H1 (cell line): ENCODE results near the gene DECR2. TPM values are rescaled to one million over a fixed set of nuclear protein-coding genes. Genes with fewer than 3 reads are reported as not detected.

Source experiments
- CTCF ChIA-PET: fragments of 300-600 bp; sonication (Branson Sonifier 250); formaldehyde crosslinking; loops from one replicate; lab custom pipeline; 2021; ENCODE audit not compliant: partially characterized antibody; lab: Charles Lee
- POLR2A ChIA-PET: fragments of 300-600 bp; sonication (Branson Sonifier 250); formaldehyde crosslinking; loops from one replicate; lab custom pipeline; 2021; ENCODE audit warnings: inconsistent platforms; ENCODE audit not compliant: partially characterized antibody; lab: Charles Lee
- DNase-seq, 2 experiments: peaks; one replicate each; pipeline versions ENCODE4 v3.0.0 to v3.0.0-alpha.2; 2010 to 2022; ENCODE audit warnings: low spot score in 2 of 2, low read depth in 1 of 2, mixed read lengths in 1 of 2
- FAIRE-seq: peaks from 2 replicates; lab custom pipeline; 2011; peaks lifted over from hg19 to GRCh38; lab: Jason Lieb, UNC
- H2AFZ ChIP-seq: 2 replicates; pipeline ENCODE4 v1.8.1; 2012; ENCODE audit warnings: low read length, inconsistent platforms
- H2AK5ac ChIP-seq: 2 replicates; pipeline ENCODE4 v1.6.1; 2013; ENCODE audit warnings: low read depth, low read length
- H2BK120ac ChIP-seq: replicated peaks from 2 replicates; pipeline ENCODE3; 2013; ENCODE audit warnings: low read depth, low read length, inconsistent platforms
- H2BK12ac ChIP-seq: 2 replicates; pipeline ENCODE4 v1.6.1; 2013; ENCODE audit warnings: low read depth, low read length
- H2BK15ac ChIP-seq: 2 replicates; pipeline ENCODE4 v1.6.1; 2013; ENCODE audit warnings: low read length
- H2BK20ac ChIP-seq: 2 replicates; pipeline ENCODE4 v1.6.1; 2013; ENCODE audit warnings: low read length
- H2BK5ac ChIP-seq: 2 replicates; pipeline ENCODE4 v1.6.1; 2013; ENCODE audit warnings: low read depth, low read length
- H3K14ac ChIP-seq: 2 replicates; pipeline ENCODE4 v1.6.1; 2013; ENCODE audit warnings: inconsistent platforms; ENCODE audit not compliant: insufficient read length
- H3K18ac ChIP-seq: 2 replicates; pipeline ENCODE4 v1.6.1; 2013; ENCODE audit warnings: low read length; ENCODE audit errors: extremely low read depth
- H3K23ac ChIP-seq: 2 replicates; pipeline ENCODE4 v1.6.1; 2013; ENCODE audit warnings: inconsistent platforms; ENCODE audit not compliant: insufficient read length
- H3K23me2 ChIP-seq: 2 replicates; pipeline ENCODE4 v1.6.1; 2013; ENCODE audit warnings: low read depth, low read length
- H3K27ac ChIP-seq: 2 replicates; pipeline ENCODE4 v1.6.1; 2011; ENCODE audit warnings: low read depth, low read length, inconsistent platforms
- H3K27me3 ChIP-seq, 4 experiments: replicated peaks in 1 of 4; 1 replicate in 1 of 4; 2 replicates in 3 of 4; pipeline versions ENCODE4 v1.6.1 to v1.8.1; 2011 to 2013; ENCODE audit warnings: low read length in 3 of 4, mild to moderate bottlenecking in 3 of 4, inconsistent platforms in 2 of 4, mixed read lengths in 2 of 4, moderate library complexity in 1 of 4; ENCODE audit not compliant: control insufficient read depth in 3 of 4, insufficient read depth in 3 of 4; ENCODE audit errors: extremely low read depth in 1 of 4
- H3K36me3 ChIP-seq, 4 experiments: 2 replicates each; pipeline versions ENCODE4 v1.6.1 to v1.8.1; 2011 to 2013; ENCODE audit warnings: mild to moderate bottlenecking in 4 of 4, low read length in 3 of 4, moderate library complexity in 2 of 4, control low read depth in 1 of 4, inconsistent platforms in 1 of 4; ENCODE audit not compliant: insufficient read depth in 4 of 4, control insufficient read depth in 2 of 4
- H3K4ac ChIP-seq: replicated peaks from 2 replicates; pipeline ENCODE3; 2013; ENCODE audit warnings: low read length, low read depth, mixed read lengths, inconsistent platforms; ENCODE audit not compliant: insufficient read length
- H3K4me1 ChIP-seq, 4 experiments: replicated peaks in 1 of 4; 1 replicate in 1 of 4; 2 replicates in 3 of 4; pipeline versions ENCODE4 v1.6.1 to v1.8.1; 2011 to 2013; ENCODE audit warnings: low read length in 3 of 4, inconsistent platforms in 2 of 4, mixed read lengths in 1 of 4; ENCODE audit not compliant: insufficient read depth in 4 of 4, control insufficient read depth in 3 of 4
- H3K4me2 ChIP-seq, 2 experiments: 2 replicates each; pipeline versions ENCODE4 v1.6.1 to v1.8.1; 2011 to 2013; ENCODE audit warnings: low read depth in 2 of 2, low read length in 2 of 2, control low read depth in 1 of 2, inconsistent platforms in 1 of 2, mild to moderate bottlenecking in 1 of 2; ENCODE audit not compliant: insufficient read depth in 1 of 2
- H3K4me3 ChIP-seq, 4 experiments: fragments of 200-600, 300-600 bp in 1 of 4; sonication (generic), shearing (Covaris generic), sonication (Bioruptor Twin) in 1 of 4; 2 replicates each; pipeline versions ENCODE4 v1.5.1 to v1.8.1; 2011 to 2016; ENCODE audit warnings: low read length in 4 of 4, low read depth in 3 of 4, control low read depth in 2 of 4, inconsistent platforms in 2 of 4, mild to moderate bottlenecking in 2 of 4, mixed read lengths in 1 of 4, moderate library complexity in 1 of 4; ENCODE audit not compliant: insufficient read depth in 2 of 4; ENCODE audit errors: extremely low read depth in 1 of 4
- H3K56ac ChIP-seq: replicated peaks from 2 replicates; pipeline ENCODE3; 2013; ENCODE audit warnings: low read depth, mild to moderate bottlenecking, mixed read lengths, low read length, inconsistent platforms; ENCODE audit not compliant: insufficient read length
- H3K79me1 ChIP-seq: 2 replicates; pipeline ENCODE4 v1.6.1; 2013; ENCODE audit warnings: low read depth, low read length, control low read depth
- H3K79me2 ChIP-seq, 2 experiments: 2 replicates each; pipeline versions ENCODE4 v1.6.1 to v1.8.1; 2012 to 2013; ENCODE audit warnings: low read length in 2 of 2, mild to moderate bottlenecking in 2 of 2, inconsistent platforms in 1 of 2; ENCODE audit not compliant: insufficient read depth in 2 of 2, control insufficient read depth in 1 of 2
- H3K9ac ChIP-seq, 4 experiments: replicated peaks in 1 of 4; 1 replicate in 1 of 4; 2 replicates in 3 of 4; pipeline versions ENCODE4 v1.6.1 to v1.8.1; 2011 to 2013; ENCODE audit warnings: low read depth in 3 of 4, low read length in 3 of 4, control low read depth in 2 of 4, mild to moderate bottlenecking in 2 of 4, moderate library complexity in 2 of 4, inconsistent platforms in 1 of 4; ENCODE audit errors: extremely low read depth in 1 of 4
- H3K9me3 ChIP-seq, 2 experiments: 2 replicates each; pipeline versions ENCODE4 v1.6.1 to v1.8.1; 2012 to 2013; ENCODE audit warnings: mild to moderate bottlenecking in 2 of 2, moderate library complexity in 2 of 2, control low read depth in 1 of 2, inconsistent platforms in 1 of 2, low read depth in 1 of 2, low read length in 1 of 2, mixed read lengths in 1 of 2; ENCODE audit not compliant: insufficient read depth in 2 of 2
- H4K20me1 ChIP-seq, 2 experiments: replicated peaks in 1 of 2; 2 replicates each; pipeline versions ENCODE3 to v1.8.1; 2011 to 2013; ENCODE audit warnings: inconsistent platforms in 2 of 2, low read length in 2 of 2, mild to moderate bottlenecking in 1 of 2; ENCODE audit not compliant: insufficient read depth in 2 of 2, control insufficient read depth in 1 of 2
- H4K5ac ChIP-seq: 2 replicates; pipeline ENCODE4 v1.6.1; 2013; ENCODE audit warnings: low read length, low read depth, mixed read lengths, inconsistent platforms; ENCODE audit not compliant: insufficient read length
- H4K8ac ChIP-seq: 2 replicates; pipeline ENCODE4 v1.8.0; 2013; ENCODE audit warnings: mild to moderate bottlenecking, moderate library complexity, low read length, inconsistent platforms; ENCODE audit not compliant: insufficient read depth; ENCODE audit errors: extremely low read depth
- H4K91ac ChIP-seq: replicated peaks from 2 replicates; pipeline ENCODE3; 2013; ENCODE audit warnings: low read length, mixed read lengths, inconsistent platforms; ENCODE audit not compliant: insufficient read length
- BACH1 ChIP-seq: IDR thresholded peaks from 2 replicates; pipeline ENCODE4 v1.6.1; 2012; ENCODE audit warnings: low read length, improper control_type of control experiment
- EGR1 ChIP-seq: IDR thresholded peaks from 2 replicates; pipeline ENCODE4 v1.6.1; 2011; ENCODE audit warnings: low read depth, low read length, borderline replicate concordance
- KDM1A ChIP-seq: fragments of 200-600, 300-600 bp; sonication (generic); IDR thresholded peaks from 2 replicates; pipeline ENCODE4 v1.7.1; 2016; ENCODE audit warnings: mild to moderate bottlenecking, low read length, borderline replicate concordance
- KDM4A ChIP-seq: IDR thresholded peaks from one replicate; pipeline ENCODE4 v1.7.1; 2012; ENCODE audit warnings: low read depth, mild to moderate bottlenecking, moderate library complexity, low read length, inconsistent platforms; ENCODE audit not compliant: severe bottlenecking
- SIX5 ChIP-seq: IDR thresholded peaks from 2 replicates; pipeline ENCODE4 v1.6.1; 2011; ENCODE audit warnings: mild to moderate bottlenecking, low read depth, low read length
- SP1 ChIP-seq: IDR thresholded peaks from 2 replicates; pipeline ENCODE4 v1.6.1; 2011; ENCODE audit warnings: low read depth, low read length
- WGBS, 2 experiments: shearing (Covaris generic) in 1 of 2; methylation state at CpG; one replicate each; pipeline versions ENCODE4 v1.1.6 to v1.1.7; 2013 to 2015; ENCODE audit warnings: low lambda C conversion rate in 2 of 2, mixed read lengths in 2 of 2, inconsistent platforms in 1 of 2, low coverage in 1 of 2, missing lambda C conversion rate in 1 of 2; ENCODE audit not compliant: insufficient replicate concordance in 2 of 2, insufficient coverage in 1 of 2, insufficient read length in 1 of 2; ENCODE audit errors: extremely low coverage in 1 of 2, missing lambda C conversion rate in 1 of 2; 5-methylcytosine and 5-hydroxymethylcytosine counted together
- polyA plus RNA-seq, 7 experiments: library from polyadenylated mRNA; depleted of rRNA in 3 of 7; stranded (reverse) in 5 of 7; unstranded in 2 of 7; fragments of >200 nt in 5 of 7; fragments of 200-250 nt in 2 of 7; gene quantifications; 1 replicate in 5 of 7; 2 replicates in 1 of 7; 4 replicates in 1 of 7; pipeline versions ENCODE4 v1.2.1 to v1.2.3, GENCODE V29; 2011 to 2013; ENCODE audit warnings: missing spikeins in 2 of 7, mixed read lengths in 2 of 7
- total RNA-seq: library from RNA; stranded (reverse); fragmentation: NEBNext Ultra II Directional; extraction: Animal tissue kit (Norgen Biotek cat#: 25700); gene quantifications from 2 replicates; pipeline ENCODE4 v1.2.1, GENCODE V29; 2021

DECR2 gene
- total and polyA plus RNA-seq, 2 of the 8 experiments (the other 6 are each of a cell fraction or from before 2014, with no cell fraction given), result 28.2 to 39.9 TPM

DNA sequence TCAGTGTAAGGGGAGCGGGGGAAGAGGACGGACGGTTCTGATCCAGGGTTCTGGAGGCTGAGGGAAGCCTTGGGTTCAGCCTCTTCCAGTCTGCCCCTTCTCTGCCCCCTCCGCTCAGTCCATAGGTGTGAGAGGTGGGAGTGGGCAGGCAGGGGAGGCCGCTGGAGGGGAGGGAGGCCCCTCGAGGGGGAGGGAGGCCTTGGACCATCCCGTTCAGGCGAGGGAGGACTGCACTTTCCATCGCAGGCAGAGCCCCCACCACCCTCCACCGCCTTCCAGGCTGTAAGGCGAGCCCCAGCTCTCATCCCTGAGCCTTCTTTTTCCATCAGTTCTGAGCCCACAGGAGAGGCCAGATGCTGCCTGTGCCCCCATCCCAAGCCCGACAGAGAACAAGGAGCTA is 44.9 kb upstream of the DECR2 start:
- Histone ChIP-seq H3K14ac (no peak overlapping the region), H3K79me1 (no peaks in the 10 kb centered on the region), H3K23me2 (peaks cover 5% of the 10 kb centered on the region; the same call in 1 of the 2 replicates), H3K79me2 (peaks cover 0 to under 1% of the 10 kb centered on the region in 2 experiments; a peak in 1 of 4 replicates), H3K36me3 (no peaks in the 10 kb centered on the region), H2BK20ac (no peak overlapping the region), H3K4ac (no peak overlapping the region), H3K56ac (no peak overlapping the region), H2AK5ac (no peak overlapping the region), H4K8ac (no peak overlapping the region), H2BK120ac (no peak overlapping the region), H4K20me1 (peaks cover 0 to 3% of the 10 kb centered on the region in 2 experiments), H2AFZ (no peak overlapping the region), H4K91ac (no peak overlapping the region), H3K9ac (no peak overlapping the region), H3K27me3 (no peaks in the 10 kb centered on the region), H3K18ac (no peak overlapping the region), H3K27ac (no peak overlapping the region), H3K4me2 (no peak overlapping the region), H2BK12ac (no peak overlapping the region), H2BK5ac (no peak overlapping the region), H3K4me3 (no peak overlapping the region), H4K5ac (no peak overlapping the region)
- 92% methylated on average over 9 of the region's 12 CpGs; no CpG with 5 or more reads in 1 of the 2 experiments for WGBS, 2 experiments
- CTCF ChIA-PET, result interaction anchor here (1.1 to 1.3 kb wide), 2 partner anchors 46 to 126 kb away, joined by 3 to 5 read pairs; no protein-coding TSS in a partner anchor
- POLR2A ChIA-PET, result interaction anchor here (2.6 kb wide), 1 partner anchor 12 kb away, joined by 7 read pairs; no protein-coding TSS in a partner anchor
- TF ChIP-seq SP1, result no peak
- no peak for TF ChIP-seq SIX5
- no peak for TF ChIP-seq EGR1
- TF ChIP-seq KDM1A, result no peak
- no peak for TF ChIP-seq BACH1
- no peak for TF ChIP-seq KDM4A
- TF ChIP-seq, all 59 proteins: peak for 0
- no peak overlapping the region for H3K23ac ChIP-seq
- no peaks in the 10 kb centered on the region for H3K9me3 ChIP-seq
- FAIRE-seq, result no peak
- H2BK15ac ChIP-seq, result no peak overlapping the region
- no peak for DNase-seq
- H3K4me1 ChIP-seq, result peaks cover 0 to 4% (median 2%) of the 10 kb centered on the region in 4 experiments; a peak in 4 of 7 replicates
